SJCRH30 (cell line): ENCODE measurements around the gene ZNF385C. TPM values are rescaled to one million over a fixed set of nuclear protein-coding genes. Genes with fewer than 3 reads are reported as not detected.
A peak's percentile ranks its signal among the peaks of the same experiment; 100 is the strongest.

Source experiments
- DNase-seq, 2 experiments: peaks; one replicate each; pipeline ENCODE4 v3.0.0-alpha.2; 2015 to 2020
- H3K27ac ChIP-seq: fragments of 250-450 bp; sonication (Bioruptor Pico); 2 replicates; pipeline ENCODE4 v1.5.1; 2020; ENCODE audit warnings: mild to moderate bottlenecking, moderate library complexity
- H3K27me3 ChIP-seq: fragments of 250-450 bp; sonication (Bioruptor Pico); 2 replicates; pipeline ENCODE4 v1.5.1; 2020; ENCODE audit warnings: mild to moderate bottlenecking, moderate library complexity
- H3K36me3 ChIP-seq: fragments of 250-450 bp; sonication (Bioruptor Pico); 2 replicates; pipeline ENCODE4 v1.5.1; 2020; ENCODE audit warnings: mild to moderate bottlenecking, moderate library complexity
- H3K4me1 ChIP-seq: fragments of 250-450 bp; sonication (Bioruptor Pico); 2 replicates; pipeline ENCODE4 v1.5.1; 2020; ENCODE audit warnings: mild to moderate bottlenecking, moderate library complexity
- H3K4me3 ChIP-seq: fragments of 250-450 bp; sonication (Bioruptor Pico); 2 replicates; pipeline ENCODE4 v1.5.1; 2020; ENCODE audit warnings: mild to moderate bottlenecking, moderate library complexity
- H3K9me3 ChIP-seq: fragments of 250-450 bp; sonication (Bioruptor Pico); replicated peaks from 2 replicates; pipeline ENCODE4 v1.5.1; 2020; ENCODE audit warnings: mild to moderate bottlenecking, moderate library complexity
- total RNA-seq: library from RNA; depleted of rRNA; stranded (reverse); fragments of >200 nt; shearing (Covaris generic); gene quantifications from 2 replicates; pipeline ENCODE4 v1.2.3, GENCODE V29; 2014

The ZNF385C gene
- total RNA-seq, 1 experiment from 2014 or later: 1.5 TPM

- H3K36me3 ChIP-seq: no peaks in the 10 kb centered on the region
- no peak overlapping the region for H3K27ac ChIP-seq
- H3K4me1 ChIP-seq: peaks cover 28% of the 10 kb centered on the region
- H3K9me3 ChIP-seq: no peaks in the 10 kb centered on the region
- H3K4me3 ChIP-seq: no peak overlapping the region
- peaks cover 6% of the 10 kb centered on the region; the same call in 1 of the 2 replicates for H3K27me3 ChIP-seq
- DNase-seq: peak; percentile 40 to 69
These were observed 40.2 kb downstream of the ZNF385C start for GRCh38 chr17:42058063-42058462.

- Histone ChIP-seq H3K4me3 (no peak overlapping the region), H3K27ac (no peak overlapping the region), H3K4me1 (peaks cover 15% of the 10 kb centered on the region), H3K27me3 (peaks cover 6% of the 10 kb centered on the region; the same call in 1 of the 2 replicates), H3K9me3 (no peaks in the 10 kb centered on the region), H3K36me3 (no peaks in the 10 kb centered on the region)
- DNase-seq: no peak
These were observed 41.6 kb downstream of the ZNF385C start for GRCh38 chr17:42056635-42057034.

DNA sequence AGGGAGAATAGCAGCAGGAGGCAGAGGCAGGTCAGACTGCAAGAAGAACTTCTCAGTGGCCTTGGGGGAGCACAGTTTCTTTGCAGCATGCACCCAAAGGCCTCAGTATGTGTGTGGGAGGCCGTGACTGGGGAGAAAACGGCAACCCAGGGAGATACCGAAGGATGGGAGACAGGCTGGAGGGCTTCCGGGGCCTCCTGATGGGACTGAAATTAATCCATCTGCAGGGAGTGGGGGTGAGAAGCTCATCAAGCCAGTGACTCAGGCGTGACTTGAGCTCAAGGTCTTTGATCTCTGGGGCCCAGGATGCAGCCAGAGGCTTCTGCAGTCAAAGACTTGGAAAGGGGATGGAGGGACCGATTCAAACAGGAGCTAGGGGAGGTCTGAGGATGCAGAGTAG is 42.8 kb downstream of the ZNF385C start:
- no peak overlapping the region for H3K27ac ChIP-seq
- DNase-seq: no peak
- H3K4me3 ChIP-seq: no peak overlapping the region
- H3K4me1 ChIP-seq: peaks cover 9% of the 10 kb centered on the region; the same call in 1 of the 2 replicates
- no peaks in the 10 kb centered on the region for H3K36me3 ChIP-seq
- H3K27me3 ChIP-seq: peaks cover 6% of the 10 kb centered on the region; the same call in 1 of the 2 replicates
- no peaks in the 10 kb centered on the region for H3K9me3 ChIP-seq

GRCh38 chr17:42055027-42055426 is 43.2 kb downstream of the ZNF385C start:
- H3K9me3 ChIP-seq: no peaks in the 10 kb centered on the region
- DNase-seq: no peak
- H3K4me3 ChIP-seq: no peak overlapping the region
- H3K27ac ChIP-seq: no peak overlapping the region
- H3K4me1 ChIP-seq: peaks cover 9% of the 10 kb centered on the region; the same call in 1 of the 2 replicates
- peaks cover 6% of the 10 kb centered on the region; the same call in 1 of the 2 replicates for H3K27me3 ChIP-seq
- H3K36me3 ChIP-seq: no peaks in the 10 kb centered on the region

DNA sequence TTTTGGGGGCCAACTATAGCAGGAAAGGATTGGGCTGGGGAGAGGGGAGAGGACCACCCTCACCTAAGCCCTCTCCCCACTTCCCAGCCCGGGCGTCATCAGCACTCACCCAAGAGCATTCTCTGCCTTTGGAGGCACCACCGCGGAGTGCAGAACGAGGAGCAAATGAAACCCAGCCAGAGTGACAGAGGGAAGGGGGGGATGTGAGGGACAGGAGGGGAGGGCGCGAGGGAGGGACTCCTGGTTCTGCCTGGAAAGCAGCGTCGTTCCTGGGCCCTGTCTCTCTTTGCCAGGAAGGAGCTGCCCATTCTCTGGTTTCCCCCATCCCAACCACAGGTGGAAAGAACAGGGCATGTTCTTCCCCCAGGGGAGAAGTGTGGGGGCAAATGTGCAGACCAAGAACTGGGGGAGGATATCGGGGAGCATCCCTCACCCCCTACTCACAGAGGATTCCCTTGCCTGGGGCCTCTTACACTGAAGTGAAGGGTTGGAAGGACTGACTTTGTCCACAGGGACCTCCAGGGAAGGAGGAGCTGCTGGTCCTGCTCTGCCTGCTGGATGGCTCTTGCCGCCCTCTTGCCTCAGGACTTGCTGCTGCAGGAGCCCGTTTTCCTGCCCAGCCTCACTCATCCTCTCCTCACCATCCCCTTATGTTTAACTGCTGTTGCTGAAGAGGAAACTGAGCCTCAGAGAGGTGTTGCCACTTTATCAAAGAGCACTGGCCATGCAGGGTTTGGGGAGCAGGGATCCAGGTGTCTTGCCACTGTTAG is 44.4 kb downstream of the ZNF385C start:
- Histone ChIP-seq H3K36me3 (no peaks in the 10 kb centered on the region), H3K27ac (no peak overlapping the region), H3K9me3 (no peaks in the 10 kb centered on the region), H3K27me3 (peaks cover 6% of the 10 kb centered on the region; the same call in 1 of the 2 replicates), H3K4me3 (no peak overlapping the region), H3K4me1 (peaks cover 9% of the 10 kb centered on the region; the same call in 1 of the 2 replicates)
- DNase-seq: no peak

- Histone ChIP-seq H3K9me3 (no peaks in the 10 kb centered on the region), H3K36me3 (no peaks in the 10 kb centered on the region), H3K4me1 (peaks cover 4% of the 10 kb centered on the region; the same call in 1 of the 2 replicates), H3K27me3 (peaks cover 6% of the 10 kb centered on the region; the same call in 1 of the 2 replicates), H3K4me3 (no peak overlapping the region), H3K27ac (no peak overlapping the region)
- no peak for DNase-seq
These were observed 45.9 kb downstream of the ZNF385C start for GRCh38 chr17:42052346-42052877.

GRCh38 chr17:42051645-42052044 is 46.6 kb downstream of the ZNF385C start:
- no peaks in the 10 kb centered on the region for H3K36me3 ChIP-seq
- no peak overlapping the region for H3K4me3 ChIP-seq
- H3K27me3 ChIP-seq: peaks cover 6% of the 10 kb centered on the region; the same call in 1 of the 2 replicates
- H3K27ac ChIP-seq: no peak overlapping the region
- peaks cover 4% of the 10 kb centered on the region; the same call in 1 of the 2 replicates for H3K4me1 ChIP-seq
- DNase-seq: no peak
- no peaks in the 10 kb centered on the region for H3K9me3 ChIP-seq

DNA sequence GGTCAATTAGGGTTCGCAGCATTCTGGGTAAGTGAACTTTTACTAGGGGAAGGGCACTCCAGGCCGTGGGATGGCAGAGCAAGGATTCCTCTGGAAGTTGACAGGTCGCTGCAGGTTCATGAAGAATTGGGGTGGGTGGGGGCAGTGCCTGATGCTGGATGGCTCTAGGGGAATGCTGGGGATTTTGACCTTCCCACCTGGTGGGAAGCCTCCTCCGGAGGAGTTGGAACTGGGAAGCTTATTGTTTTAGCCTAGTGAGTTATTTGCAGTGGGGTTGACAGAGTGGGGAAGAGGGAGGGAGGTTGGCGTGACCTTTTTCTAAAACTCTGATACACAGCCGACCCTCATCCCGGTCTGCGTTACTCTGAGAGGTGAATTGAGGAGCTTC is 47.3 kb downstream of the ZNF385C start:
- peaks cover 4% of the 10 kb centered on the region; the same call in 1 of the 2 replicates for H3K4me1 ChIP-seq
- no peak for DNase-seq
- no peak overlapping the region for H3K4me3 ChIP-seq
- no peaks in the 10 kb centered on the region for H3K36me3 ChIP-seq
- H3K9me3 ChIP-seq: no peaks in the 10 kb centered on the region
- no peak overlapping the region for H3K27ac ChIP-seq
- peaks cover 6% of the 10 kb centered on the region; the same call in 1 of the 2 replicates for H3K27me3 ChIP-seq

- Histone ChIP-seq H3K9me3 (no peaks in the 10 kb centered on the region), H3K27ac (no peak within 1 kb of the TSS), H3K4me1 (peaks cover 3% of the 10 kb centered on the region; the same call in 1 of the 2 replicates), H3K4me3 (peak within 1 kb of the TSS; percentile 61), H3K27me3 (peaks cover 6% of the 10 kb centered on the region; the same call in 1 of the 2 replicates), H3K36me3 (no peaks in the 10 kb centered on the region)
- DNase-seq: peak; percentile 49 to 64
These were observed 47.8 kb downstream of the ZNF385C start, which contains the start of gene C17orf113 for GRCh38 chr17:42050393-42051012. C17orf113 (minus strand) TSS chr17:42050601; CDS start chr17:42043376, 7,225 bp downstream.

DNA sequence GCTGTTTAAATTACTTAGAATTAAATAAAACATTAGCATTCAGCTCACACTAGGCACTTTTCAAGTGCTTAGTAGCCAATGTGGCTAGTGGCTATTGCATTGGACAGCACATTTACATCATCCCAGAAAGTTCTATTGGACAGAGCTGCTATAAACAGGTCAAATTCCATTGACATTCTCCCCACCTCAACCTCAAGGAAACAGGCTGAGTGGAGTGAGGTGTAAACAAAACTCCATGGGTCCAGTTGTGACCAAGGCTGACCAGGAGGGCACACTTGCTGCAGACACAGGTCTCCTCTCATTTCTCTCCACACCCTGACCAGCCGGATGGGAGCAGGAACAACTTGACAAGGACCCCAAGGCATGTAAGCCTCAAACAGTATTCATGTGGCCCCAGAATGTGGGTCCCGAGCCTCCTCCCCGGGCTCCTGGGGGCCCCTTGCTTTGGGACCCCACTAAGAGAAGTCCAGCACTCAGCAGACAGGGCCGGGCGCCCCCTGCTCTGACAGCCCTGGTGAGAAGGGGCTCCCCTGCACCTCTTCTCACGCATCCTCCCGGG is 48.4 kb downstream of the ZNF385C start:
- DNase-seq: no peak

DNA sequence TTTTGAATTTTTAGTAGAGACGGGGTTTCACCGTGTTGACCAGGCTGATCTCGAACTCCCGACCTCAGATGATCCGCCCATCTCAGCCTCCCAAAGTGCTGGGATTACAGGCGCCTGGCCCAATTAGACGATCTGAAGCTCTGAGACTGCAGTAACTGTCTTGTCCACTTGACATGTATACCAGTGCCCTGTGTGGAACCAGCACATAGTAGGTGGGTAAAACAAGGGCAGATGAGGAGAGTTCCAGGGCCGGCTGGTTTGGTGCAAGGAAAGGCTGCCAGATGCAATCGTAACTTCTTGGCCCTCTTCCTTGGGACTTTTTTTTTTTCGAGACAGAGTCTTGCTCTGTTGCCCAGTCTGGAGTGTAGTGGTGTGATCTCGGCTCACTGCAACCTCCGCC is 50.9 kb downstream of the ZNF385C start:
- H3K36me3 ChIP-seq: no peaks in the 10 kb centered on the region
- DNase-seq: no peak
- no peaks in the 10 kb centered on the region for H3K27me3 ChIP-seq
- H3K9me3 ChIP-seq: no peaks in the 10 kb centered on the region
- H3K4me1 ChIP-seq: no peaks in the 10 kb centered on the region
- H3K27ac ChIP-seq: no peak overlapping the region
- no peak overlapping the region for H3K4me3 ChIP-seq

More for the DNA sequence above, 48.4 kb downstream of the ZNF385C start:
- H3K27ac ChIP-seq: no peak overlapping the region
- H3K27me3 ChIP-seq: peaks cover 6% of the 10 kb centered on the region; the same call in 1 of the 2 replicates
- peak overlapping the region; percentile 61 for H3K4me3 ChIP-seq
- no peaks in the 10 kb centered on the region for H3K36me3 ChIP-seq
- no peaks in the 10 kb centered on the region for H3K9me3 ChIP-seq
- no peaks in the 10 kb centered on the region for H3K4me1 ChIP-seq

DNA sequence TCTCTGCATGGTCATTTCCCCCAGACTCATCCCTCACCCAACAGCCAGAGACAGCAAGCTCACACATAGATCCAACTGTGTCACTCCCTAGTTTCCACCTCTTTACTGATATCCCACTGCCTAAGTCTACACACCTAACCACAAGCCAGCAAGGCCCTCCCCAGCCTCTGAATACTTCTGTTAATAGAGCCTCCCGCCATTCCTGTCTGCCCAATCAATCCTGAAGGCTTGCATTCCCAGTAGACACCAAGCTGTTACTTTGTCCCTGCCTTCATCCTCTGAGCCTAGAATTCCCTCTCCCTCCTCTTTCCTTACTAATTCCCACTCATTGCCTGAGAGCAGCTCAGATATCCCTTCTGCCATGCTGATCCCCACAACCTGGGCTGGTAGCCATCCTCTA is 52.6 kb downstream of the ZNF385C start:
- H3K27ac ChIP-seq: no peak overlapping the region
- no peaks in the 10 kb centered on the region for H3K27me3 ChIP-seq
- H3K4me3 ChIP-seq: no peak overlapping the region
- DNase-seq: no peak
- H3K9me3 ChIP-seq: no peaks in the 10 kb centered on the region
- H3K36me3 ChIP-seq: no peaks in the 10 kb centered on the region
- H3K4me1 ChIP-seq: no peaks in the 10 kb centered on the region

- Histone ChIP-seq H3K36me3 (no peaks in the 10 kb centered on the region), H3K27ac (no peak overlapping the region), H3K27me3 (no peaks in the 10 kb centered on the region), H3K9me3 (no peaks in the 10 kb centered on the region), H3K4me3 (no peak overlapping the region), H3K4me1 (no peaks in the 10 kb centered on the region)
- DNase-seq: no peak
These were observed 55.5 kb downstream of the ZNF385C start for GRCh38 chr17:42042598-42043319.

DNA sequence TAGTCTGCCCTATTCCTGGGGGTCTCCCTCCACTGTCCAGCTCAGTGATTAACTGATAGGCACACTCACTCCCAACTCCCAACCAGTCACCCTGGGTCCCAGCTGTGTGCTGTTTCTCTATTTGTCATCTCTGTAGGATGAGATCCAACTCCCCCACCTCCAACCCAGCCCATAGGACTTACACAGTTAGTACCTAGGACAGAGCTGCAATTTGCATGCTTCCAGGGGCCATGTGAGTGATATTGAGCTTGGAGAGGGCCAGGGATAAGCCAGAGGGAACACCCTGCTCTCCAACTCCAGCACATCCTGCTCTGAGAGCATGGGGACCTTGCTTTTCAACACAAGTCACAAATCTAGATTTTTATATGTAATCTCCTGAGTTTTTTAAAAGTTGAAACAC is 56.7 kb downstream of the ZNF385C start:
- H3K27me3 ChIP-seq: no peaks in the 10 kb centered on the region
- no peaks in the 10 kb centered on the region for H3K4me1 ChIP-seq
- no peak for DNase-seq
- no peak overlapping the region for H3K4me3 ChIP-seq
- H3K27ac ChIP-seq: no peak overlapping the region
- no peaks in the 10 kb centered on the region for H3K9me3 ChIP-seq
- H3K36me3 ChIP-seq: no peaks in the 10 kb centered on the region
